ENCODE measurements around the gene FRMD4B. TPM values are rescaled to one million over a fixed set of nuclear protein-coding genes. Genes with fewer than 3 reads are reported as not detected.

The FRMD4B gene
- total and polyA plus RNA-seq, 2 donors (not counting 3 experiments of a cell fraction or from before 2014, with no cell fraction given), result 66.4 to 89.7 TPM

GRCh38 chr3:69260216-69260787, 125.6 kb downstream of the FRMD4B start:
- H3K4me3 ChIP-seq (replicated peaks in 1 of 3; ENCODE audit: insufficient read depth in 1 of 3, low read depth in 1 of 3, low read length in 3 of 3), result no peak overlapping the region
- CTCF ChIA-PET, result interaction anchor here (0.8 kb wide), 1 partner anchor 21 kb away, joined by 3 read pairs; no protein-coding TSS in a partner anchor
- no peak for DNase-seq (ENCODE audit: low read depth, low spot score)
- POLR2A ChIA-PET, result no interaction called here
- H3K4me1 ChIP-seq (ENCODE audit: control insufficient read depth, extremely low read depth, insufficient read depth, low read length), result no peaks in the 10 kb centered on the region
- TF ChIP-seq POLR2A (IDR thresholded peaks at IDR 0.05; ENCODE audit: low read depth, low read length), result no peak
- TF ChIP-seq EZH2 (IDR thresholded peaks at IDR 0.05; ENCODE audit: borderline replicate concordance, low read depth, low read length, severe bottlenecking), result no peak
- no peak for TF ChIP-seq CTCF (IDR thresholded peaks at IDR 0.05; ENCODE audit: extremely low read depth in 1 of 2, insufficient read depth in 1 of 2, low read depth in 1 of 2, low read length in 2 of 2)
- no peak for TF ChIP-seq MAX (IDR thresholded peaks at IDR 0.05; ENCODE audit: insufficient read depth, insufficient read length)
- no peak for TF ChIP-seq FOS (IDR thresholded peaks at IDR 0.05; ENCODE audit: borderline replicate concordance, insufficient read depth, low read length)
- TF ChIP-seq GATA2 (IDR thresholded peaks at IDR 0.05; ENCODE audit: insufficient read depth, insufficient read length, low read depth, low read length), result no peak
- TF ChIP-seq POLR2AphosphoS5 (IDR thresholded peaks at IDR 0.05; ENCODE audit: insufficient read depth, low read depth, low read length), result no peak
- no peak for TF ChIP-seq MYC (IDR thresholded peaks at IDR 0.05; ENCODE audit: low read depth, low read length)
- TF ChIP-seq JUN (IDR thresholded peaks at IDR 0.05; ENCODE audit: borderline replicate concordance, insufficient read depth, insufficient read length, low read depth), result no peak
- BruUV-seq (replicated peaks), result no TSS peak
- H3K9ac ChIP-seq (replicated peaks; ENCODE audit: extremely low read depth, insufficient read depth, low read length), result no peak overlapping the region
- no peaks in the 10 kb centered on the region for H3K79me2 ChIP-seq (ENCODE audit: control insufficient read depth, insufficient read depth, low read length)
- H2AFZ ChIP-seq (ENCODE audit: low read depth, low read length), result no peak overlapping the region
- no peaks in the 10 kb centered on the region for H3K36me3 ChIP-seq (ENCODE audit: control insufficient read depth in 2 of 2, extremely low read depth in 1 of 2, insufficient read depth in 2 of 2, low read length in 2 of 2)
- FAIRE-seq, result no peak
- no peaks in the 10 kb centered on the region for H3K27me3 ChIP-seq (ENCODE audit: control insufficient read depth in 2 of 2, insufficient read depth in 2 of 2, low read length in 2 of 2)
- H3K4me2 ChIP-seq (ENCODE audit: insufficient read depth, low read length), result no peak overlapping the region
- intact Hi-C loops (cut with micrococcal nuclease), result no loop called here
- H4K20me1 ChIP-seq (replicated peaks; ENCODE audit: control insufficient read depth, extremely low read depth, insufficient read depth, low read length), result no peaks in the 10 kb centered on the region
- H3K9me3 ChIP-seq (replicated peaks; ENCODE audit: control insufficient read depth, insufficient read depth, low read length), result no peaks in the 10 kb centered on the region
- no peaks in the 10 kb centered on the region for H3K9me1 ChIP-seq (replicated peaks; ENCODE audit: control insufficient read depth, extremely low read depth, insufficient read depth, low read length)
- no peak overlapping the region for H3K27ac ChIP-seq (ENCODE audit: insufficient read depth, low read depth, low read length)
- dilution Hi-C loops (cut with MboI; ENCODE audit: extremely low pct_ligation_motif_present, low sequenced_read_pairs), result no loop called here

Measured in endothelial cell of umbilical vein (primary cell).